Fibroblast of lung (primary cell): ENCODE data around the gene MYOM3. TPM values are rescaled to one million over a fixed set of nuclear protein-coding genes. Genes with fewer than 3 reads are reported as not detected.
"Not testable (repeated sequence)": the region's sequence is repeated elsewhere in the genome, so short reads cannot be mapped to it uniquely, and the experiment has no call there.

ENCODE experiments used
- DNase-seq, 2 donors: peaks; one replicate each; pipeline versions ENCODE4 v3.0.0 to v3.0.0-alpha.2; 2010; ENCODE audit warnings: low read depth in 2 of 2
- H2AFZ ChIP-seq: 2 replicates; pipeline ENCODE4 v1.5.1; 2012; ENCODE audit warnings: low read length, control low read depth, inconsistent platforms
- H3K27ac ChIP-seq: 2 replicates; pipeline ENCODE4 v1.5.1; 2011; ENCODE audit warnings: low read length, control low read depth; ENCODE audit not compliant: insufficient read depth
- H3K27me3 ChIP-seq: 2 replicates; pipeline ENCODE4 v1.5.1; 2011; ENCODE audit warnings: mild to moderate bottlenecking, low read length; ENCODE audit not compliant: control insufficient read depth, insufficient read depth
- H3K36me3 ChIP-seq: 2 replicates; pipeline ENCODE4 v1.5.1; 2011; ENCODE audit warnings: low read length; ENCODE audit not compliant: control insufficient read depth, insufficient read depth
- H3K4me1 ChIP-seq: 2 replicates; pipeline ENCODE4 v1.5.1; 2011; ENCODE audit warnings: low read length; ENCODE audit not compliant: control insufficient read depth, insufficient read depth; ENCODE audit errors: extremely low read depth
- H3K4me2 ChIP-seq: 2 replicates; pipeline ENCODE4 v1.5.1; 2011; ENCODE audit warnings: low read length, control low read depth; ENCODE audit not compliant: insufficient read depth; ENCODE audit errors: extremely low read depth
- H3K4me3 ChIP-seq, 4 experiments: fragments of 200-600 bp in 1 of 4; sonication (generic) in 1 of 4; replicated peaks in 1 of 4; 2 replicates each; pipeline ENCODE4 v1.5.1; 2011 to 2016; ENCODE audit warnings: low read length in 4 of 4, low read depth in 3 of 4, mild to moderate bottlenecking in 3 of 4, control low read depth in 2 of 4, inconsistent platforms in 1 of 4, mixed read lengths in 1 of 4; ENCODE audit not compliant: insufficient read depth in 1 of 4; ENCODE audit errors: control extremely low read depth in 1 of 4
- H3K79me2 ChIP-seq: 2 replicates; pipeline ENCODE4 v1.5.1; 2012; ENCODE audit warnings: mild to moderate bottlenecking, low read length, inconsistent platforms; ENCODE audit not compliant: control insufficient read depth, insufficient read depth
- H3K9ac ChIP-seq: 2 replicates; pipeline ENCODE4 v1.5.1; 2011; ENCODE audit warnings: mild to moderate bottlenecking, low read length, control low read depth; ENCODE audit not compliant: insufficient read depth
- H3K9me3 ChIP-seq: 2 replicates; pipeline ENCODE4 v1.5.1; 2012; ENCODE audit warnings: low read depth, low read length; ENCODE audit not compliant: control insufficient read depth, insufficient read depth
- H4K20me1 ChIP-seq: 2 replicates; pipeline ENCODE4 v1.5.1; 2011; ENCODE audit warnings: low read length; ENCODE audit not compliant: control insufficient read depth, insufficient read depth; ENCODE audit errors: extremely low read depth
- CTCF ChIP-seq, 2 donors: IDR thresholded peaks in 1 of 2; conservative IDR thresholded peaks in 1 of 2; 1 replicate in 1 of 2; 2 replicates in 1 of 2; pipeline ENCODE4 v1.5.1; 2011 to 2012; ENCODE audit warnings: low read length in 2 of 2, control low read depth in 1 of 2, inconsistent platforms in 1 of 2, low read depth in 1 of 2, mild to moderate bottlenecking in 1 of 2
- EZH2 ChIP-seq: IDR thresholded peaks from 2 replicates; pipeline ENCODE4 v1.5.1; 2012; ENCODE audit warnings: low read length, control low read depth, mild to moderate bottlenecking; ENCODE audit errors: missing control alignments
- polyA plus RNA-seq, 2 donors: library from polyadenylated mRNA; depleted of rRNA in 1 of 2; stranded (reverse) in 1 of 2; unstranded in 1 of 2; fragments of >200 nt; gene quantifications; 2 replicates each; pipeline ENCODE4 v1.2.1, GENCODE V29; 2011 to 2012; ENCODE audit warnings: missing spikeins in 1 of 2
- total RNA-seq: library from RNA; depleted of rRNA; stranded (reverse); fragments of >200 nt; gene quantifications from 2 replicates; pipeline ENCODE4 v1.2.1, GENCODE V29; 2014

Gene MYOM3
- total and polyA plus RNA-seq, 2 donors (not counting 1 experiment from before 2014, with no cell fraction given): not detected

- H3K9me3 ChIP-seq: no peaks in the 10 kb centered on the region
- H3K27ac ChIP-seq: no peak overlapping the region
- peak in 1 of 2 donors; percentile 72 for DNase-seq
- H3K4me3 ChIP-seq: no peak overlapping the region
- TF ChIP-seq CTCF (conservative IDR thresholded peaks at IDR 0.05 in 1 of 2, IDR thresholded peaks at IDR 0.05 in 1 of 2; ENCODE audit: low read depth in 1 of 2, low read length in 2 of 2) (no peak), EZH2 (no peak)
- no peaks in the 10 kb centered on the region for H4K20me1 ChIP-seq
- no peaks in the 10 kb centered on the region for H3K27me3 ChIP-seq
- no peak overlapping the region for H3K4me2 ChIP-seq
- no peak overlapping the region for H3K9ac ChIP-seq
- H3K79me2 ChIP-seq: no peaks in the 10 kb centered on the region
- H3K4me1 ChIP-seq: no peaks in the 10 kb centered on the region
- H2AFZ ChIP-seq: no peak overlapping the region
- no peaks in the 10 kb centered on the region for H3K36me3 ChIP-seq
Observed at GRCh38 chr1:24009406-24009805, 102.5 kb downstream of the MYOM3 start.

GRCh38 chr1:24008574-24009184 lies 103.3 kb downstream of the MYOM3 start:
- not testable (repeated sequence) for H3K27me3 ChIP-seq, H3K9ac ChIP-seq, H3K4me2 ChIP-seq, H3K79me2 ChIP-seq, H3K9me3 ChIP-seq, H4K20me1 ChIP-seq, H3K27ac ChIP-seq, H3K4me1 ChIP-seq, H3K36me3 ChIP-seq, H2AFZ ChIP-seq, H3K4me3 ChIP-seq
- peak; percentile 36 to 55 for DNase-seq

- Histone ChIP-seq H3K4me1 (no peaks in the 10 kb centered on the region), H3K9ac (no peak overlapping the region), H3K79me2 (no peaks in the 10 kb centered on the region), H3K4me3 (no peak overlapping the region), H3K36me3 (no peaks in the 10 kb centered on the region), H4K20me1 (no peaks in the 10 kb centered on the region), H3K27ac (no peak overlapping the region), H3K4me2 (no peak overlapping the region), H3K9me3 (no peaks in the 10 kb centered on the region), H2AFZ (no peak overlapping the region), H3K27me3 (peaks cover 2% of the 10 kb centered on the region)
- no peak for DNase-seq
- no peak for TF ChIP-seq CTCF (conservative IDR thresholded peaks at IDR 0.05 in 1 of 2, IDR thresholded peaks at IDR 0.05 in 1 of 2; ENCODE audit: low read depth in 1 of 2, low read length in 2 of 2)
- no peak for TF ChIP-seq EZH2
Observed at GRCh38 chr1:24007079-24007478, 104.9 kb downstream of the MYOM3 start.

Other genes starting within 250 kb of the MYOM3 start
- 8.7 and 9.7 TPM in 2 replicates for gene FUCA1, start 243.8 kb downstream of the MYOM3 start, total RNA-seq
- 4.1 and 5.9 TPM in 2 replicates for gene FUCA1, start 243.8 kb downstream of the MYOM3 start, polyA plus RNA-seq
- not detected in 2 replicates for gene CNR2, start 198.8 kb downstream of the MYOM3 start, total RNA-seq
- gene CNR2, start 198.8 kb downstream of the MYOM3 start, polyA plus RNA-seq: not detected in 2 replicates
- 84.4 and 91.7 TPM in 2 replicates for gene PNRC2, start 152.3 kb downstream of the MYOM3 start, total RNA-seq
- 86.6 and 96.6 TPM in 2 replicates for gene PNRC2, start 152.3 kb downstream of the MYOM3 start, polyA plus RNA-seq
- 83.0 and 93.5 TPM in 2 replicates for gene SRSF10, start 131.8 kb downstream of the MYOM3 start, total RNA-seq
- gene SRSF10, start 131.8 kb downstream of the MYOM3 start, polyA plus RNA-seq: 113 and 118 TPM in 2 replicates
- gene IL22RA1, start 31.0 kb upstream of the MYOM3 start, total RNA-seq: under 0.01 TPM in 1 of 2 replicates, not detected in the other
- gene IL22RA1, start 31.0 kb upstream of the MYOM3 start, polyA plus RNA-seq: 0.03 and 0.06 TPM in 2 replicates
- under 0.01 TPM in 1 of 2 replicates, not detected in the other for gene IFNLR1, start 75.2 kb upstream of the MYOM3 start, total RNA-seq
- gene IFNLR1, start 75.2 kb upstream of the MYOM3 start, polyA plus RNA-seq: 0.02 TPM in 1 of 2 replicates, not detected in the other
- gene GRHL3, start 207.2 kb upstream of the MYOM3 start, total RNA-seq: not detected in 2 replicates
- 0.03 TPM in 1 of 2 replicates, not detected in the other for gene GRHL3, start 207.2 kb upstream of the MYOM3 start, polyA plus RNA-seq